GM21515 (cell line): Measurements from ENCODE around the gene MLLT6.

ENCODE experiments used
- ATAC-seq: cut with Tn5 transposase; IDR thresholded peaks from one replicate; pipeline ENCODE4 v1.9.1; 2021; ENCODE audit not compliant: unreplicated experiment

MLLT6 gene

DNA sequence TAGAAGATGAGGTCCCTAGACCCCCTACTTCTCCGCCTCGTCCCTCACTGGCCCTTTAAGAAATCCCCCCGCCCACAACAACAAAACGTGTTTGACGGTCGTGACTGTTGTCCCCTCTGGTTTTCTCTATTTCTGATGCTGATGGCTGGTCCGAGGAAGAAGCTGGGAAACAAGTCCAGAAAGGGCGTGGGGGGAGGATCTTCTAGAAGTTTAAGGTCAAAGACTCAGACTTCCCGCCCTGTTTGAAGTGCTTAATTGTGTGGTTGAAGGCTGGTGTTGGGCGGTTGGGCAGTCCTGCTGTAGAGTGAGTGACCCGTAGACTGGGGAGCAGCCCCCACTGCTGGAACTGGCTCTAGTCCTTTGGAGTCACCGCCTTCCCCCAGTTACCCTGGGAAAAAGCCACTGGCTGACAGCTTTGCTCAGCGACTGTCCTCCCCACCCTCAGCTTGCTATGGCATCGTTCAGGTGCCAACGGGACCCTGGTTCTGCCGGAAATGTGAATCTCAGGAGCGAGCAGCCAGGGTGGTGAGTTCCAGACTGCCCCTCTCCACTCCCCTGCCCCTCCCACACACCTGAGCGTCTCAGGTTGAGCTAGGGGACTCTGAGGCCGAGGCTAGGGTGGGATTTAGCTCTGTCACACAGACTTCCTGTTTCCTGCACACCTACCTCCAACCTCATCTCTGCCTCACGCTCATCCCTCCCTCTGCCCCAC, 1.6 kb downstream of the MLLT6 start:
- ATAC-seq, result no peak

GRCh38 chr17:38707678-38708351, 2.7 kb downstream of the MLLT6 start:
- ATAC-seq, result no peak

GRCh38 chr17:38709104-38709820, 4.2 kb downstream of the MLLT6 start:
- ATAC-seq, result no peak

DNA sequence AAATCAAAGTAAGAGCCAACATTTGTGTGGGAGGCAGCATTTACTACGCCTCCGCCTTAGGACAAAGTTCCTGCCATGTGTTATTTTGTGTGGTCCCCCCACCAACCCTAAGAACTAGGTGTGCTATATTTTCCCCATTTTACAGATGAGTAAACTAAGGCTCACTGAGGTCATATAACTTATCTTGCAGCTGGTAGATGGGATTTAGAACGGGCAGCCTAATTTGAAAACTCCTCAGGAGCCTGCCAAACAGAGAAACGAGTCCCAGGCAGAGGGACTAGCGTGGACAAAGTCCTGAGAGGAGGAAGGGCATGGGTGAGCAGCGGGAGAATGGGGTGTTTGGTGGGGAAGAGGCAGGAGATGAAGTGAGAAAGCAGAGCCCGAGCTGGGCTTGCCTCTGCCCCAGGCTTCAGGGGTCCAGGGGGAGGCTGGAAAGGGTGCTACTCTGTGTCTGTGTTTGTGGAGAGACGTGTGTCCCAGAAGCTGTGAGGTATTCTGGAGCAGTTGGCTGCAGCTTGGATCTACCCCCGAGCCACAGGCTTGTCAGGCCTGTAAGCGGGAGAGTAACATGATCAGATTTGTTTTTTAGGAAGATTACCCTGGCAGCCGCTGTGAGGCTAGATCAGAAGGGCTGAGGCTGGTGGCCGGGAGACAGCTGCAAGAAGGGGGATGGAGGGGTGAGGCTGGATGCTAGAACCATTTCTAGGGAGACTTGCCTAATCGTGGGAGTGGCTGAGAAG, 5.0 kb downstream of the MLLT6 start:
- no peak for ATAC-seq

GRCh38 chr17:38710604-38710962, 5.5 kb downstream of the MLLT6 start:
- ATAC-seq, result no peak

DNA sequence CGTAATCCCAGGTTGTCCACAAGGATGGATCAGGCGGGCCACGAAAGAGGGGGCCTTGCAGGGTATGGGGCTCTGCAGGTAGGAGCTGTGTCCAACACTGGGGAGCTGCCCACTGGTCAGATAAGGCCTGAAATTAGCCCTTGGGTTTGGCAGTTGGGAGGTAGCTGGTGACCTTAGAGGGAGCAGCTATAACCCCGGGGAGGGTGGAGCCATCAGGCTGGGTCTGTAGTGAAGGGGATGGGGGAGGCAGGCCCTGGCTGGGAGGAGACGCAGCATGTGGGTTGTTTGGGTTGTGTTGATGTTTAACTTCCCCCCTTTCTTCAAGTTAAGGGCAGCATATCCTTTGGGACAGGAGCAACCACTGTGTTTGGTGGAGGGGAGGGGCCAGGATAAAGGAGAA, 5.9 kb downstream of the MLLT6 start:
- ATAC-seq, result no peak

DNA sequence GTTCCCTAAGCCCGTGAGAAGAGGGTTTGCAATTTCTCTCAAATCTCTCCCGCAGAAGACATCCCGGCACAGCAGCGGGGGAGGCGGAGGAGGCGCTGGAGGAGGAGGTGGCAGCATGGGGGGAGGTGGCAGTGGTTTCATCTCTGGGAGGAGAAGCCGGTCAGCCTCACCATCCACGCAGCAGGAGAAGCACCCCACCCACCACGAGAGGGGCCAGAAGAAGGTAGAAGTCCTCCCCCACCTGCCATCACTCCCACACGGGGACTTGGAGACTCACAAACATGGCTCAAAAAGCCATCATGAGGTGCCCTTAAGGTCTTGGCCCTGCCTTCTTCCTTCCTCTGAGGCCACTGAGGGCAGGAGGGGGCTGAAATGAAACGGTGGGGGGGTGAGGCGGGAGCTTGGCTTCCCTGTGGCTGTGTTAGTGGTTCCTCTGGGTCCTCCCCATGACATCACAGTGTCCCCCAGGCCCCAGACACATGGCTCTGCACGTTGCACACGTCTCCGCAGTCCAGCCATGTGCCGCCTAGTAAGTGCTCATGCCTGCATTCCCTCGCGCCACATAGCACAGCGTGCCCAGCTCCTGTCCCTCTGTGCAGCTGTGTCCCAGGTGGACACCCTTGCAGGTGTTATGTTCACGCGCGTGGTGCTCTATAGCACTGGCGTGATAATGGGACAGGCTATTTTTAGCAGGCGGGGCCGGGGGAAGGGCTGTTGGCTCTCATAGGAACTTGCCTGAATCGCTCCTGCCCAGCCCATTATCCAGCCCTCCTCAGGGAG, 6.9 kb downstream of the MLLT6 start:
- ATAC-seq, result no peak

GRCh38 chr17:38712593-38712992, 7.5 kb downstream of the MLLT6 start:
- no peak for ATAC-seq

DNA sequence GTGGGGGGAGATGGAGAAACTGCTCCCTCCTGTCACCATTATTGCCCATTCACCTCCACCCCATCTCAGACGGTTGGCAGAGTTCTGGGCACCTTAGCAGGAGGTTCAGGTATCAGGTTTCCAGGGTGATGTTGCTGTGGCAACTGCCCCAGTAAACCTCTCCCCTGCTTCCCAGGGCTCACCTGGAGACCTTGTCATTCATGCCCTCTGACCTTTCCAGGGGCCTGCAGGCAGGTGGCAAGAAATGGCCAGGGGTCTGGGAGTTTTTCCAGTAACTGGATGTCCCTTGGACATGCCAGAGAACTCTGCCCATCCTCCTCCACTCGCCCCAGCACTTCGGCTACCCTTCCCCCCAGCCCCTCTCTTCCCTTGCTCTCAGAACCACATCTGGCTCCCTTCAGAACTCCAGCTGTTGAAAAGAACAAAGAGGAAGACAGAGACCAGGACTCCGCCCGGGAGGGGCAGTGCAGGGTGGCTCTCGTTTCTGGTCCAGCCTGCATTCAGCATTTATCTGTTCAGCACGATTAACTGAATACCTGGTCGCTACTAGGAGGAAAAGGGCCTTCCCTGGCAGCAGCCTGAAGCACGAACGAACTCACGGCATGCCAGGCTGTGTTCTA, 8.5 kb downstream of the MLLT6 start:
- no peak for ATAC-seq

DNA sequence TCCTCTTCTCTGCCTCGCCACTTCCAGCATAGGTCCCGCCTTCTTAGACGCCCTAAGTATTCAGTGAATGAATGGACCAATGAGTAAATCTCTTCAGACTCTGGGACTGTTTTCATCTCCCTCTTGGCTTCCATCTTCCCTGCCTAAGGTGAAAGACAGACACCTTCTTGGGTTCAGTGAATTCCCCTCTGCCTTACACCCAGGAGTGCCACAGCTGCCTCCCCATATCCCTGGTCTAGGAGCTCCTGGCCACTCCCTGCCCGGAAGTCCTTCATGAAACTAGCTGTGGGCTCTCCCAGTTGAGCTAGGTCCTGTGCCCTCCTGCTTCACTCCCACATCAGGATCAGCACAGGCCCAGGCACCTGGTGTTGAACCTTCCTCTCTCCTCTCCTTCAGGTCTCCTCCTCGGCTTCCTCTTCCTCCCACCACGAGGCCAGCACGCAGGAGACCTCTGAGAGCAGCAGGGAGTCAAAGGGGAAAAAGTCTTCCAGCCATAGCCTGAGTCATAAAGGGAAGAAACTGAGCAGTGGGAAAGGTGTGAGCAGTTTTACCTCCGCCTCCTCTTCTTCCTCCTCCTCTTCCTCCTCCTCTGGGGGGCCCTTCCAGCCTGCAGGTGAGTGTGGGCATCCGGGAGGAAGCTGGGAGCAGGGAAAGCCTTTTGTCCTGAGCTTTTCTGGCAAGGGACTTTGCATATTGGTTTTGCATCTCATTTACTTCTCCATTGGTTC, 10.3 kb downstream of the MLLT6 start:
- ATAC-seq, result no peak

GRCh38 chr17:38716368-38717005, 11.4 kb downstream of the MLLT6 start:
- ATAC-seq, result no peak

- no peak for ATAC-seq
Observed at GRCh38 chr17:38717139-38717745, 12.2 kb downstream of the MLLT6 start.

DNA sequence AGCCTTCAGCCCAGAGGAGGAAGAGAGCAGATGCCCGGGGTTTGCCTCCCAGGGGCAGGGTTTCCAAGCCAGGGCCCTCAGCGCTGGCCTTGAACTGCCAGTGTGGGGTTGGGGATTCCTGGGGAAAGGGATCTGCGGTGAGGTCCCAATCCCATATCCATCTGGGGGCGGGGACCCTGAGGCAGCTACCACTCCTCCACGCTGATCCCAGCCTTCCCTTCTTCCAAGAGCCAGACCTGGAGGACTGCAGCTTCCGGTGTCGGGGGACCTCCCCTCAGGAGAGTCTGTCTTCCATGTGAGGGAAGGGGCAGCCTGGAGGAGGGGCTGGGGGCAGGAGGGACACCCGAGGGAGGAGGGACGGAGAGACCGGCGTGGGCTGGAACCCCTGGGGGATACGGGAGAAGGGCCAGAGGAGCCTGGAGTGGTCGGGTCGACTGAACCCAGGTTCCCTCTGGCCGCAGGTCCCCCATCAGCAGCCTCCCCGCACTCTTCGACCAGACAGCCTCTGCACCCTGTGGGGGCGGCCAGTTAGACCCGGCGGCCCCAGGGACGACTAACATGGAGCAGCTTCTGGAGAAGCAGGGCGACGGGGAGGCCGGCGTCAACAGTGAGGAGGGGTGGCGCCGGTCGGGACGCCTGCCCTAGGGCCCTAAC, 14.3 kb downstream of the MLLT6 start:
- no peak for ATAC-seq

DNA sequence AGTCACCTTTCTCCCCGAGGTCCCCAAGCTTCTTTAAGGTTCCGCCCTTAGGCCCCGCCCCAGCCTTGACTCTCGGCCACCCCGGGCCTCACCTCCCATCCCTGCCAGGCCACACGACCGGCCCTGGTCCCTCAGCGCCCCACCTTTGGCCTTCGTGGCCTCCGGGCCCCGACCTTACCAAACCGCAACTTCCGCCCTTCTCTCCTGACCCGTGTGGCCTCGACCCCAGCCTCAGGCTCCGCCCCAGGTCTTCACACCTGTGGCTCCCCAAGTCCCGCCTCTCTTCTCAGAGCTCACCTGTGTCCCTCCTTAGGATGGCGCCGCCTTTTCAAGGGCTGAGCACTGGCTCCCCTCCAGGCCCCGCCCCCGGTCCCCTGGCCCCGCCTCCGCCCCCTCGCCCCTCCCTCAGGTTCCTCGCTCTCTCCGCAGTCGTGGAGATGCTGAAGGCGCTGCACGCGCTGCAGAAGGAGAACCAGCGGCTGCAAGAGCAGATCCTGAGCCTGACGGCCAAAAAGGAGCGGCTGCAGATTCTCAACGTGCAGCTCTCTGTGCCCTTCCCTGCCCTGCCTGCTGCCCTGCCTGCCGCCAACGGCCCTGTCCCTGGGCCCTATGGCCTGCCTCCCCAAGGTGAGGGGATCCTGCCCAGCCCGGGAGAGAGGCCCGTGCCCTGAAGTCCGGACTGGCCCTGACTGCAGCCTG, 15.0 kb downstream of the MLLT6 start:
- no peak for ATAC-seq

DNA sequence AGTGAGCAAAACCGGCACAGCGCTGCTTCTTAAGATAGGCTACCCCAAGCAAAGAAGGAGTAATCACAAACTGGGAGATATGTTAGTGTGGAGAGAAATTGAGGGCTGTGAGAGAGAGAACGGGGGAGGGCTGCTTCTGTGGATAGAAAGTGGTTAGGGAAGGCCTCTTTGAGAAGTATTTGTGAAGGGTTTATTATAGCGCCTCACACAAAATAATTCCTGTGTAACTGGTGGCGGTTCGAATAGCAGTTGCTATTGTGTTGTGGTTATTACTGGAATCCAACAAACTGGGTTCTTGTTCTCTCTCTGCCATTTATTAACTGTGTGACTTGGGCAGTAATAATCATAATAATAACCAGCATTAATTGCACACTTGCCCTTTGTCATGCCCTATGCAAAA, 15.9 kb downstream of the MLLT6 start:
- no peak for ATAC-seq

DNA sequence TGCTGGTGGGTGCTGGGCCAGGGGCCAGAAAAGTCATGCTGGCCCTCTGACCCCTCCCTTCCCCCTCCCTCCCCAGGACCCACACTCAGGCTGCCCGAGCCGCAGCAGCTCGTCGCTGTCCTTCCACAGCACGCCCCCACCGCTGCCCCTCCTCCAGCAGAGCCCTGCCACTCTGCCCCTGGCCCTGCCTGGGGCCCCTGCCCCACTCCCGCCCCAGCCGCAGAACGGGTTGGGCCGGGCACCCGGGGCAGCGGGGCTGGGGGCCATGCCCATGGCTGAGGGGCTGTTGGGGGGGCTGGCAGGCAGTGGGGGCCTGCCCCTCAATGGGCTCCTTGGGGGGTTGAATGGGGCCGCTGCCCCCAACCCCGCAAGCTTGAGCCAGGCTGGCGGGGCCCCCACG, 16.7 kb downstream of the MLLT6 start:
- ATAC-seq, result no peak

GRCh38 chr17:38724337-38724988, 19.4 kb downstream of the MLLT6 start:
- no peak for ATAC-seq
